HK-2 (cell line): ENCODE data around the gene GPR87.

Source experiments
- DNase-seq: peaks from one replicate; pipeline ENCODE4 v3.0.0-alpha.2; 2018; ENCODE audit not compliant: unreplicated experiment

GPR87 gene

DNA sequence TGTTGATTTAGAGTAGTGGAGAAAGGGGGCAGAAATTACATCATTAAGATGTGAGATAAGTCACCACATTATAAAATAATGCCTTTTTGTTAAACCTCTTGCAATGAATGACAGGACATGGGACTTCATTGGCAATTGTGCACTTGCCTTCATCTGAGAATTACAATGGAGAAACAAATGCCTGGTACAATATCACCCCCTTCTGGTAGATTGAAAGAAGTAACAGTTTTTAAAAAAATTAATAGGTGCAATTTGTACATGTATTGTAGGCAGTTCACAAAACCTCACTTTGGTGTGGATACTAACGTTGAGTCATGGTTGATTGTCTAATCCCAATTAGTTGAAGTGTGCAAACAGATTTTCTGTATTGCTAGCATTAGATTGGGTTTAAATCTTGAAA lies 33.7 kb downstream of the GPR87 start:
- no peak for DNase-seq

DNA sequence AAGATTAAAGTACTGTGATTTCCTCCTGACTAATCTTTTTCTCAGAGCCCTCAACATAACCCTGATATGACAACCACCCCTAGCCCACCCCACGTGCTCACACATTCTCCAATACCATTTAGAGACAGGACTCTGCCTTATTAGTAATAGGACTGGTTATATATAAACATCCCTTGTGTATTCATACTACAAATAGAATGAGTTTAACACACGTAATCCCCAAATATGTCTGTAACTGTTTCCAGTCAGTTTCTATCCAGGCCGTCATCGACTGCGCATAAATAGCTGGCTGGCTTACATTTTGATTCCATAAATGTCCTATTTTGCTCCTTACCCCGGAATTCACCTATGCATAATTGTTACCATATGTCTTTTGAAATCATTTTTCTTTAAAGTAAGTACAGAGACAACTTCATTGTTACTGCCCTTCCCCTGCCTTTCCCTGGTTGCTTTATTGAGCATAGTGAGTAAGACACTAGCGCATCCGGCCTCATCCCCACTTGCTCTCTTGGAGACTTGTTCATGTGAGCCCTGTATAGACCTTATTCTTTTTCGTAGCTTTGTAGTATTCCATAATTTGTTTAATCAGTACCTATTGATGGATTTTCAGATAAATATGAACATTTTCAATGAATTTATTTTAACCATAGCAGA lies 34.8 kb downstream of the GPR87 start:
- DNase-seq: no peak

DNA sequence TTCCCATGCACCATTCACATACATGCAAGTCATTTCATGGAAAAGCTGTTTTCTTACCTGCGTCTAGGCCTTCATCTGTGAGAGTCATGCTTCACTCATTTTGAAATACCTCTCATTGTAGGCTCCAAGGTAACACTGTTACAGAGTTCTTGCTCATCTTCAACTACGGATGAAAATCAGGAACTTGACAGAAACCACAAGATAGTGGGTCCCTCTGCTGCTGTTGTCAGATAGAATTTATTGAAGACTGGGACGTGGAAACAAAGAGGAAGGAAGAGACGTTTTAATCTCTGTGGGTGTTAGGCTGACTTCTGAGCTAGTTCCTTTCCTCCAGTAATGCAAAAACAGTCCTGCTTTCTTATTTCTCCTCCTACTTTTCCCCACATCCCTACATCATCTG lies 38.4 kb downstream of the GPR87 start, which contains the start of gene P2RY14:
Gene P2RY14, minus strand, starts transcription at position 313 of the 400 bp plus-strand sequence. CDS start 64,226 bp downstream, outside the sequence.
- DNase-seq: no peak

DNA sequence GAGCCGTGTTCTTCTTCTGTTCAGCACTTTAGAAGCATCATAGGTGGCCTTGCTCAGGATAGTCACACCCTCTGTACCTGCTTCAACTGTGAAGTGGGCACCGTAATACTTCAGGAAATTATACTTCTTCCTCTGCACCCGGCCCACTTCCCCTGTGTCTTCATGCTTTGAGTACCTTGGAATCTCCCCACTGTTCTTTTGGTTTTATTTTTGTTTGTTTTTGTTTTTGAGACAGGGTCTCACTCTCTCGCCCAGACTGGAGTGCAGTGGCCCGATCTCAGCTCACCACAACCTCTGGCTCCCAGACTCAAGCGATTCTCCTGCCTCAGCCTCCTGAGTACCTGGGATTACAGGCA lies 40.0 kb downstream of the GPR87 start:
- no peak for DNase-seq

DNA sequence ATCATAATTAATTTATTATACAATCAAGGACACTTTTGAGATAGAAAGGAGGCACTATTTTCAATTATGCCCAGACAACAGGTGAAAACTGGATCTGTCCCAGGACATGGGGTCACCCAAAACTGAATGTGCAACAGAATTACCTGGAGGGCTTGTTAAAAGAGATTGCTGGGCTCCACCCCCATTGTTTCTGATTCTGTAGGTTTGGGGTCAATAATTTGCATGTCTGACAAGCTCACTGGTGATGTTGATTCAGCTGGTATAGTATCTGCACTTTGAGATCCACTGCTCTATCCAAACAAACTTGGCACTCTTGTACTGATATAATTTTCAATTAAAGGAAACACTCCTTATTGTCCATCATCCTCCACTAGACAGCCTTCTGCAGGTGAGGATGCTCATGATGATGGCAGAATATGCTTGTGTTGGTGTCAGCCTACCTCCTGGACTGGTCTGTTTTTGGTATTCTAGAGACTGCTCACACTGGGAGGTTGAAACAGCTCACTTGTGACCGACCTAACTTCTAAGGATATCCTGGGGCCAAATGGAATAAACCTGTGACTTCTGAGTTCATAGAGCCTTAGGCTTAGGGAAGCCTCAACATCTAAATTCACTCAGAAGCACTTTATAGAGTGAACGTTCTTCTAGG lies 40.5 kb downstream of the GPR87 start:
- DNase-seq: no peak

DNA sequence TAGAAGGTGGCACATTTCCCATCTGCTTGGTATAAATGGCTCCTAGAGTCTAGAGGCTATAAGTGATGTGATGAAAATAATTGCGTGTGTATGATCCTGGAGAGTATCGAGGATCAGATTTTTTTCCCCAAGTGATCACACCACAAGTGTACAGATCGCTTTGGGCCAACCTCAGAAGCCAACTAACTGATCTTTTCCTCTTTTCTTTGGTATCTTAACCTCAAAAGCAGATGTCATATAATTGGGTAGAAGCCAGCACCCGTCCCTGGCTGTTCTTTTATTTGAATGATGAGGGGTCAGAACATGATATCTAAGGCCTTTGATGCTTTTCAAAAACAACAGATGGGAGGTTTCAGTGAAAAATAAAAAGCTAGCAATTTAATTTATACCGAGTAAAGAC lies 41.5 kb downstream of the GPR87 start:
- DNase-seq: no peak

DNA sequence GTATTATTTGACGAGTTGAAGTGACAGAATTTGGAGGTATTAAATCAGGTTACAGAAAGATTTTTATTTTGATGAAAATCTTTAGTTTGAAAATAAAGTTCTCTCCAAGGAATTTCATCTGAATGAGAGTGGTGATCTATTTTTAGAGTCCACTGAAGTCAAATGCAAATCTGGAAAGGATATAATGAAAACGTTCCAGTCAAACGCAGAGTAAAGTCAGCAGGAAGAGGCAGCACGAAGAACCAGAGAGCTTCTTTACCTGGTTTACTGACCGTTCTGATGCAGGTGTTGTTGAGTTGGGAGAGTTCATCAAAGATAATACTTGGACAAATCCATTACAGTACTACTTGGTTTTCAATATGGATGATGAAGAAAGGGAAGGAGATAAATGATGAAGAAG lies 47.0 kb downstream of the GPR87 start:
- no peak for DNase-seq

DNA sequence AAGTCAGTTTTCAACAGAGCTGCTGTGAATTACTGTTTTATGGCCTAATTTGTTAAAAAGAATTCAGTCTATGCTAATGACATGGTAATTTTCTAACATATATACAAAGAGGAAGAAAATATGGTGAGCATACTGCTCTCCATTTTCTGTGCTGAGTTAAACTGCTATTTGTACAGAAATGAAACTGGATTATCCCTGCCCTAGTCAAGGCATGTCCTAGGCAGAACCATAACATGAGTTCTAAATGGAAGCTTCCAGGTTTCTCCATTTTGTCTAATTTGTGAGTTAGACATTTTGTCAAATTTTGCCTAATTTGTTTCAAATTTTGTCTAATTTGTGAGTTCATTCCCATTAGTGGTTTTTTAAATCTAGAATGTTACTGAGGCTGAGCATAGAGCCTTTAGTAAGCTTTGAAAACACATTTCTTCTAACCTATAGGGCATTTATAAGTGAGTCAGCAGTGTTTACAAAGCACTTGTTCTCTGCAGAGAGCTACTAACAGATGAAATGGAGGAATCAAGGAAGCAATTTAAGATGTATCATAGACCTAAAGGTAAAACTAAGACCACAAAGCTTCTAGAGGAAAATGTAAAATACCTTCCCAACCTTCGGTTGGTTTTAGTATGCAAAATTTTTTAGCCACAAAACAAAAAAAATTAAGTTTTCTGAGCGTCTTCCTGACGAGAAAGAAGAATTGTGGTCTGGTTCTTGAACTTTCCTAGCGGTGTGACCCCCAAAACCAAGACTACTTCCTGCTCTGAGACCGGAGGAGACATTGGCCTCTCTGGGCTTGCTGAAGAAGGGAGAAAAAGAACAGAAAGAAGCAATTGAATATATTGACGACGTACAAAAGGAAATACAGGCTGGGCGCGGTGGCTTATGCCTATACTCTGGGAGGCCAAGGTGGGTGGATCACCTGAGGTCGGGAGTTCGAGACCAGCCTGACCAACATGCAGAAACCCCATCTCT lies 48.1 kb downstream of the GPR87 start:
- DNase-seq: no peak

DNA sequence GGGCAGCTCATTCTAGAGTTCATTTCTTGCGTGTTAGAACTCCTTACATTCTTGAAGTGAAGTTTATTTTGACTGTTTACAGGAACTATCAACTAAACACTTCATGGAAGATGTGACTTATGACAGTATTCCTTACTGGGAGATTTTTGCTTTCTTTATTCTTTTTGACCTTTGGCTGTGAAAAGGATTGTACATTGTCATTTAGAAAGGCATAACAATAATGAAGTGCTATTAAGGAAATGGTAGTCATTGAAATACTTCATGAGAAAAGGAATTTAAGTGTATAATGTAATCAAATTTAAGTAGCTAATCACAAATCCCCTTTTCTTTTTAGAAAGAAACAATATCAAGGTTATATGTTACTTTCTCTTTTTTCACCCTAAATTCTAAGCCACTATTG lies 49.6 kb downstream of the GPR87 start:
- no peak for DNase-seq

DNA sequence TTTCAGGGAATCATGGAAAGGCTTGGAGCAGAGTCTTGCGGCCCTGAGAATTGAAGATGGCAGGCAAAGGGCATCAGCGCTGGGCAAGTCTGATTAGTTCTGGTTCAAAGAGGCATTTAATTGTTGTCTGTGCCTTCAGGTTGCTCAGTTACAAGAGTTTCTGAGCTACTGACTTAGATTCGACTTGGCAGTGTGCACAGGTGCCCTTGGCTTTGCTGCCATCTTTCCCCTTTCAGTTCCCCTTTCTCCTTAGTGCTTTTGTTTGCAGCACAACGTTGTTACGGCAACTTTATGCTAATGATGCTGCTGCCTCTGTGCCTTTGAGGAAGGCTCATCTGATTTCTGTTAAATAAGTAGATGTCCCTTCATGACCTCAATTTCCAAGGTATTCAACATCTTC lies 50.8 kb downstream of the GPR87 start:
- no peak for DNase-seq

DNA sequence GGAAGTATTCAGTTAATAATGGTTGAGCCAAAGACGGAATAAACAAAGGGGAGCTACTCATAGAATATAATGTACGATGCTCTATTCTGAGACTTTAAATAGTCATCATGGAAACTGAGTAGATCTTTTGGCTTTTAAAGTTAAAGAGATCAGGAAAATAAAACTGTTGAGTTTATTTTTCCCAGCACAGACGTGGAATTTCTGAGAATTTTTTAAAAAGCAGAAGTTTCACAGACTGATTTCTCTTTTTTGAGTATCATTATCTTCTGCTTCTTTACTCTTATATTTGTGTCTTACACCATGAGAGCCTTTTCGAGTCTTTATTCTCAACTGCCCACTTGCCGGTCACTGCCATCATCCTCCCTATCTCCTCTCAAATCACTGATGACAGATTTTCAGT lies 51.5 kb downstream of the GPR87 start:
- no peak for DNase-seq

DNA sequence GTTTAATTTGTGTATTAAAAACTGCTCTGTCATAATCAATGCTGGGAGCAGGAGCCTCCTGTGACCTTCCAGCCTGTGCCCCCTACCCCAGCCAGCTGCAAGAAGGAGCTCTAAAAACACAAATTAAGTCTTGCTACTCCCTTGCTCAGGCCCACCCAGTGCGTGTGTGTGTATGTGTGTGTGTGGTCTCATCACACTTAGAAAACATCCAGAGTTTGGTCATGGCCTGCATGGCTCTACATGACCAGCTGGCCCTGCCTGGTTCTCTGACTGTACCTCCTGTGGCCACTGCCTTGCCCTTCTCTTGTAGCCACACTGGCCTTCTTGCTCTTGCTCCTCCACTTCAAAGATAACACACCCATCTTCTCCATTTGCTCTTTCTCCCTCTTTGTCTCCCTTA lies 52.0 kb downstream of the GPR87 start:
- no peak for DNase-seq

DNA sequence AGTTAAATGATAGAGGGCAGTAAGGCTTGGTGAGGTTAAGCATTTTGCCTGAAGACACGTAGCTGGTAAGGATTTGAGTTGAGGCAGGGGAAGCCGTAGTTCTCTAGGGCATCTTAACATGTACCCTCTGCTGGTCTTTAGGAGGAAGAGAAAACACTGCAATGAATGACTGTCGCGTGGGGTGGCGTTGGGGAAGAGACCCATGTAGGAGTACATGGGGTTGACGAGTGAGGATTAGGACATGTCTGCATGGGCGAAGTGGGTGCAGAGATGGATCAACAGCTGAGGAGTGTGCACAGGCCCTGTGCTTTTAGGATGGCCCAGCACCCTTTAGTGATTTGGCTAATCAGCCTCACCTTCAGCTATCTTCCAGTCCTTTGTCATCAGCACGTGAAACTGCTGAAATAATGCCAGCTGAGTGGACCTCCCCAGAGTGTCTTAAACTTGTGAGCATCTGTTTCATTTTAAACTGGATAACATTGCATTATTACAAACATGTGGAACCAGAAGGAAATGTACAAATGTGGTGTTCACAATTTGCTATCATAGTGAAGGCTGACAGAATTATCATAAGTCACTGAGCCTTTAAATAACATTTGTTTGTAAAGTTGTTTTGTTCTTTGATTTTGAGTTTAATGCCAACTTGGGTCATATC lies 53.6 kb downstream of the GPR87 start:
- DNase-seq: no peak

DNA sequence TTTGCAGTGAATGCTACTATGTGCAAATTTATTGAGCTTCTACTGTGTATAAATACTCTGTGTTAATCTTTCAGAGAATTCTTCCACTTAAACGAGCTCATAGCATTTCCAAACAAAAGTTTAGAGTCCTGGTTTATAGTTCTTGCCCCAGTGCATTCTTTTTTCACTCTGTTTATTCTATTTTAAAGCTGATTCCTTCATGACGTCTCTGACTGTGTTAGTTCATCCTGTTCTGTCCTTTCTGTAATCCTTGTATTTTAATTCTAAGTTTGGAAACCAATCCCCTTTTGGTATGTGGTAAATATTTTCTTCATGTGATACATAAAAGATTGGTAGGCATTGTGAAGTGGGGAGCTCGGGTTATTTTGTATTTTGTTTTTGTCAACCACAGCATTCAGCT lies 57.0 kb downstream of the GPR87 start:
- no peak for DNase-seq

DNA sequence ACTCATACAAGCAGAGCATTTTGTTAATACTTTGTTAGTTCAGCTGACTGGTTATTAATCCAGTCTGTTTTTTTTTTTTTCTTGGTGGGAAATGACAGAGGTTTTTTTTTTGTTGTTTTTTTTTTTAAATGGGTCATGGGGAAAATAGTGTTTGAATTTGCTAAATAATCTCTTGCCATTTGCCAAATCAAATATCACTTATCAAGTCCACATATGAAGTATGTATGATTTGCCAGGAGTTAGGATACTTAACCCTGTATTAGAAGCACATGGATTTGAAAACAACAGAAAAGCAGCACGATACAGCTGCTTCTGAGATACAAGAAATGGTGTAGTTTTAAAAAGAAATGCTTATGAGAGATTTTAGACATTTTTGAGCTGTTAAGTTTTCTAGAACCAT lies 59.9 kb downstream of the GPR87 start:
- DNase-seq: no peak

DNA sequence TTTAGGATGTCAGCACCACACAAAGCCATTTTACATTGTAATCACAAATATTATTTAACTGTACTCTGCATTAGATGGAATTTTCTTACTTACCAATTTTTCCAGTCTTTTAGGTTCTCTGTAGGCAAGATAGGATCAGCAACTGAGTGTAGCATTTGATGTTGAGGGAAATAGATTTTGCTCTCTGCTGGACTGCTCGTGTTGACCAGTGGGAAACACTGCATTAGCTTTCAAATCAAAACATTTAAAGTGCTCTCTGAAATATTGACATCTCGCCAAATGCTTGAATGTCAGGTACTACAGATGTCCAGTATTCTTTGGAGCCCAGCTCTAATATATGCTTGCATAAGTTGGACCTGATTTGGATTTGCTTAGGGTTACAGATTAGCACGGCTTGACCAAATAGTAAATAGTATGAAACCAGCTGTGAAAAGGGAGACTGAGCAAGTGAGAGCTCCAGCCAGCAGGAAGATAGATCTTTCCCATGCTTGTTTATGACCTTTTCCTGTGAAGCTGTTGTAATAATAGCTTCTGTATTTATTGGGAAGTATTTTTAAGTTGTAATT lies 67.8 kb downstream of the GPR87 start:
- no peak for DNase-seq
